ENCODE data around the gene IFITM2.
A peak's percentile ranks its signal among the peaks of the same experiment; 100 is the strongest.
"Not testable (repeated sequence)": the region's sequence is repeated elsewhere in the genome, so short reads cannot be mapped to it uniquely, and the experiment has no call there.

The IFITM2 gene

DNA sequence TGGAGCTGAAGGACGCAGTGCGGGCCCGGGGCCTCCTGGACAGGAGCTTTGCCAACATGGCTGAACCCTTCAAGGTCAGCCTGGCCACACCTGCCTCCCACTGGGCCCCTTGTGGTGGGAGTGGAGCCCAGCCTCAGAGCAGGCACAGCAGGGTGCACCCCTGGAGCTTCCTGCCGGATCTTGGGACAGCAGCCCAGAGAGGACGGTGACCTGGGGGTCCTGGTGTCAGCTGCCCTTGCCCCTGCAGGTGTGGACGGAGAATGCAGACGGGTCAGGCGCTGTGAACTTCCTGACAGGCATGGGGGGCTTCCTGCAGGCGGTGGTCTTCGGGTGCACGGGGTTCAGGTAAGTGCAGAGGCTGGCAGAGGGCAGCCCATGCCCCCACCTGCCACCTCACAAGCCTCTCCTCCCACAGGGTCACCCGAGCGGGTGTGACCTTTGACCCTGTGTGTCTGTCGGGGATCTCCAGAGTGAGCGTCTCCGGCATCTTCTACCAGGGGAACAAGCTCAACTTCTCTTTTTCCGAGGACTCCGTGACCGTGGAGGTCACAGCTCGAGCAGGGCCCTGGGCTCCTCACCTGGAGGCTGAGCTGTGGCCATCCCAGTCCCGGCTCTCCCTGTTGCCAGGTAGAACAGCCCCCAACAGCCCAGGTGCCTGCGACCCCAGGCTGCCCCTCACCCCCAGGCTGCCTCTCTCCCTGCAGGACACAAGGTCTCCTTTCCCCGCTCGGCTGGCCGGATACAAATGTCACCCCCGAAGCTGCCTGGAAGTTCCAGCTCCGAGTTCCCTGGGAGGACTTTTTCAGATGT lies 13.6 kb upstream of the IFITM2 start:
- DNase-seq: peak; percentile 13

GRCh38 chr11:294780-295179 lies 12.8 kb upstream of the IFITM2 start:
- DNase-seq: peak; percentile 14

DNA sequence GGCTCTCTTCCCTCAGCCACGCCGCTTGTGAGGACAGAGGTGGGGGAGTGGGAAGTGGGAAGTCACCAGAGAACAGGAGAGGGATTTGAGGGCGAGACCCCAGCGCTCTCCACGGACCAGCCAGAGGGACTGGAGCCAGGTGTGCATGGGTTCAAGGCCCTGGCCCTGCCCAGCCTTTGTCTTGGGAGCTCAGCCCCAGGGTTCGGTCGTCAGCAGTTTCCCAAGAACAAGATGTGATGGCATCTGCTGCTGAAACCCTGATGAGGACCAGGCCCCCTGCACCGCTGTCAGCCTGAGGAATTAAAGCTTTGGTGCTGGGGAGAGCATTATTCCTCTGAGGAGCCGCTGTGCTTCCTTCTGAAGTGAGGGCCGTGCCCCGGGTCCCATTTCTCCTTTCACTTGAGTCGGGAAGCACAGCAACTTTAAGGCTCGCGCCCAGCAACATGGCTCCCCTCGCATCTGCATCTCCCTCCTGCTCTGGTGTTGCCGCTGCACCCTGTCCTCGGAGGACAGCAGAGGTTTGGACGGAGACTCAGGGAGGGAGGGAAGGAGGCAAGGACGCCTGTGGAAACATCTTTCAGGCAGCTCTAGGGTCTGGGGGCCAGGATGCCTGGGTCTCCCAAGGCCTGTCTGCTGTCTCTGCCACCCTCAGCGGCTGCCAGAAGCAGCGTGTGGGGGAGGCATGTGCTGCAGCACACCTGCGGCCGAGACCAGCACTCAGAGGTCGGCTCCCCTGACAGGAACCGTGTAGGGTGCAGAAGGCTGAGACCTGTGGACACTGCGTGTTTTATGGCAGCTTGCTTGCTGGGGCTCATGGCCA lies 12.1 kb upstream of the IFITM2 start:
- DNase-seq: peak; percentile 24

DNA sequence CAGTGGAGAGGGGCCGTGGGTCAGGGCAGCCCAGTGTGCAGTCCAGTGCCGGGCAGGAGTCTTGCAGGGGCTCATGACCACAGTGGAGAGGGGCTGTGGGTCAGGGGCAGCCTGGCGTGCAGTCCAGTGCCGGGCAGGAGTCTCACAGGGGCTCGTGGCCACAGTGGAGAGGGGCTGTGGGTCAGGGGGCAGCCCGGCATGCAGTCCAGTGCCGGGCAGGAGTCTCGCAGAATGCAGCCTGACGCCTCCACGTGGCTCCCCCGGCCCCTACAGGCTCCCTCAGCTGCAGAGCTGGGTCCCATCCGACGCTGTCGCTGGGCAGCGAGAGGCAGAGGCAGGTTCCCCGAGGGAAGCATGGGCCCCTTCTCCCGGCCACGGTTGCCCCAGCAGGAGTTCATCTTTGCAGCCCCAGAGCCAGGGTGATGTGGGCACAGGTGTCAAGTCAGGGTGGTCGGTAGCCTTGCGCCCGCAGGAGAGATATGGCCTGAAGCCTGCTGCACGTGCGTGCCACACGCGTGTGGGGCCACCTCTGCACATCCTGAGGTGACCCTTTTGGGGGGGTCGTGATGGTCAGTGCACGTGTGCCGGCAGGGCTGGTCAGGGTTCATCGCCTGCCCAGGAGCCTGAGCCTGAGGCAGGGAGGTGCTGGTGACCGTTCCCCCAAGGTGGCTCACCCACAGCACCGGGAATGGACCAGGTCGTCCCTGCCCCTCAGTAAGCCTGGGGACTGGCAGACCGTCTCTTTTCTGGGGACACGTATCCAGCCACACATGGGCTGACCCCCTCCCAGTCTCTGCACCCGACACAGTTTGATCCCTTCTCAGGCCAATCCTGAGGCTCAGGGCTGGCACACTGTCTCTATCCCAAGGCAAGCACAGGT lies 11.2 kb upstream of the IFITM2 start:
- DNase-seq: peak; percentile 23

DNA sequence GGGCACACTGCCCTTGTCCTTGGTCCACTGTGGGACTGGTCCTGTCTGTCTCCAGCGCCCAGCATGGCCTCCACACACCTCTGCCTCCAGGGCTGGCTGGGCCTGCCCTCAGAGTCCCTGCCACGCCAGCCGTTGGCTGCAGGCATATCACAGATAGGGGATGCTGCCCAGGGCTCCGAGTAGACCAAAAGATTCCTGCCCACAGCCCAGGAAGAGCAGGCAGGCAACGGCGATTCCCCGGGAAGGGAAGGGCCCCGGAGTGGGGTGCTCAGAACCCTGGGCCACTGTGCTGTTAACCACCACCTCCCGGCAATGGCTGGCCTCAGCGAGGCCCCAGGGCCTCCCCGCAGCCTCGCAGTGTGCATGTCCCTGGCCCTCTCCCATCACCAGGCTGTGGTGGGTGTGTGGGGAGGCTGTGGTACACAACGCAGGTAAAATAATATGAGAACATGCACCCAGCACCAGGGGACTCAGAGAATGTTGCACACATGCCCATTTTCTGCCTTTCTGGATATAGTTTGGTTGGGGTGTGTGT lies 10.5 kb upstream of the IFITM2 start:
- DNase-seq: peak; percentile 21

DNA sequence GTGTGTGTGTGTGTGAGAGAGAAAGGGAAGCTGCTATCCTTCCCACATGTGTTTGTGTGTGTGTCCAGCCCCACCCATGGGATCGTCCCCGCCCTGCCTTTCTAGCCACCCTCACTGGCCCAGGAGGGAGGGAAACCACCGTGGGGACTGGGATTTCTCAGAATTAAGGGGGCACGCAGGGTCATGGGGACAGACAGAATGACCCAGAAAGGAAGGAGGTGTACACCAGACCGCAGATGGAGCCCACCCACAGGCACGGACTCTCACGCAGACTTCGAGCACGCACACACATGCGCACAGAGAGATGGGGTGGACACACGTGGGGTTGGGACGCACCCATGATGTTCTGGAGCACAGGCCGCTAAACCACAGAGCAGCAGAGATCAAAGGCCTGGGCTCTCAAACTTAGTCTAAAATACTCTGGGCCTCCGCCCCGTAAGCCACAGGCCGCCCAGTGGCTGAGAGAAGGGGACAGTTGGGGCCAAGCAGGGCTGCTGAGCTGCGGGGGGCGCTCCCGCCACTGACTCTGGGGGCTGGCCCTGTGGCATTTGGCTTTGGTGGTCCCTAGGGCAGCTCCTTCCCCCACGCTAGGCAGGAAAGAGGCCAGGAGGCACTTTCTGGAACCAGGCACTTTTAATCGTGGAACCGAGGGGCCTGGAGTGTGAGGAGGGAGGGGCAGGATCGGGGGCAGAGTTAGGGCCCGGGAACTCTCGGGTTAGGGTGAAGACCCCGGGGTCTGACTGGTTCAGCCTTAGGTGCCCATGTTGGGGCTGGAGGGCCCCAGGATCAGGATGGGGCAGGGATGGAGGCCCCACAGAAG lies 9.8 kb upstream of the IFITM2 start:
- DNase-seq: peak; percentile 51

GRCh38 chr11:298406-299065 lies 9.1 kb upstream of the IFITM2 start:
- DNase-seq: peak; percentile 62

DNA sequence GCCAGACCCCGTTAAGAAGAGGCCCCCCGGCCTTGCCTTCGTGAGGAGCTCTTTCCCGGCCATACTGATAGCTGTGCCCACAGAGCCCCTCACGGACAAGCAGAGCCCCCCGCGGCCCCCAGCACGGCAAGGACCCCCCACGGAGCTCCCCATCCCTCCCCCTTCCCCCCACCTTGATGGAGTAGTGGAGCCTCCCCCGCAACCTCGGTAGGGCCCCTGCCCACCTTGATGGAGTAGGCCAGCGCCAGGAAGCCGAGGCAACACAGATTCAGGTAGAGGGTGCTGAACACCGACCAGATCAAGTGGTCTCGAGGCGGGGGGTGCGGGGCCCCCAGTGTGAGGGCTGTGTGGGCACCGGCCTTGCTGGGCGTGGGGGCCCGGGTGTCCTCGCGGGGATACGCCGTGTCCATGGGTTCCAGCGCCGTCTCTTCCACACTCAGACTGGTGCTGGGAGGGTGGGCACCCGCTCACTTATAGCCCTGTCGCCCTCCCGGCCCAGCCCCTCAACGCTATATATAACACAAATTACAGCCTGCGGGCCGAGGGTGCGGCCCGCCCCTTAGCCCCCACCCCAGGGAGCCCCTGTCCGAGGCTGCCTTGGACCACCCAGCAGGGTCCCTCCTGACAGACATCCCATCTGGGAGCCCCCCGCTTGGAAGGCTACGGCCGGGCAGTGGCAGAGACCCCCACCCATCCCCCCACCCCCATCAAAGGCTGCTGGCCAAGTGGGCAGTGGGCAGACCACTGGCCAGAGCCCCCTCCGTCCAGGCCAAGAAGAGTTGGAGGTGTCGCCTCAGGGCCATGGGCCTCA lies 8.3 kb upstream of the IFITM2 start, which contains the start of gene IFITM5:
IFITM5 (minus strand) TSS at position 446 of the 811 bp plus-strand sequence; CDS start at position 410, 36 bp downstream.
- peak; percentile 62 for DNase-seq

DNA sequence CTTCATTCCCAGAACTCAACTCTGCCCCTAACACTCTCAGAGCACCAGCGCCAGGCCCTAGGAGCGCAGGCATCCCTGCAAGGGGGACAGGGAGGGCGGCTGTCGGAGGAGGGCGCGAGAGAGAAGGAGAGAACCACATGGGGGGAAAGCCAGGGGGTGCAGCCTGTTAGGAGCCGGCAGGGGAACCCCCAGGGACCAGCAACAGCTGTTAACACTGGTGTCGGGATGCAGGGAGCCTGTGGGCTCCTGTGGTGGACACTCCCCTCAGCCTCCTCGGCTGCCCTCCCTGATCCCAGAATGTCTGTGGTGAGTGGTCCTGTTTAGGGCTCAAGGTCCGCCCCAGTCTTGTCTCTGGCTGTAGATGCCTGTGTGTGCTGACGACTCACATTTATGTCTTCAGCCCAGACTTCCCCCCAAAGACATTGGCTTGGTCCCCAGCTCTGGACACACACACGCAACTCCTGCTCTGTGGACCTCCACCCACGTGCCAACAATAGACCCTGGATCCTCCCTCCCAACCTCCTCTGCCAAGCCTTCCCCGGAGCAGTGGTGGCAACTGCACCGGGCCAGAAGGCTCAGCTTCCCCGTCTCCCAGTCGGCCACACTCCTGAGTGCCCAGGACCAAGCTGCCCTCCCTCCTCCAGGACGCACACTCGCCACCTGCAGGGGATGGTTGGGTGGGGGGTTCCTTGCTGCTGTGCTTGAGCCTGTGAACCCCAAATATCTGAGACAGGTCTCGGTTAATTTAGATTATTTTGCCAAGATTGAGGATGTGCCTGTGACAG lies 7.5 kb upstream of the IFITM2 start:
- no peak for DNase-seq

GRCh38 chr11:303363-303762 lies 4.3 kb upstream of the IFITM2 start:
- DNase-seq: no peak

DNA sequence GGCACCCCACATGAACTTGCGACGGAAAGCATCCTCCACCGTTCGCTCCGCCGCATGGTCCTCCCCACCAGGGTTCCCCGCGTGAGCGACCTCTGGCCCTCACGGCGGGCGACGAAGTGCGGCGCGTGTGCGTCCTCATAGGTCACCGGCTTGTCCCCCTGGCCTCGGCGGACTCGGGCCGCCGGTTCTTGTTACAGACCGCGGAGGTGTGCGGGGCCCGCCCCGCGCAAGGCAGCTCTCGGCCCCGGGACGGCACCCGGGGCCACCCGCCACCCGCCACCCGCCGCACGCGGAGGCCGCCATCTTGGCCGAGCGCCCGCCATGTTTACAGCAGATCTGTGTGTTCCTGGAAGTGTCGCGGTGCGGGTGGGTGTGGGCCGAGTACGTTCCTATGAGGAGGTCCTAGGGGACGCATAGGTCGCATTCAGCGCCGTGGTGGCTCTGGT lies 3.5 kb upstream of the IFITM2 start:
- no peak for DNase-seq

DNA sequence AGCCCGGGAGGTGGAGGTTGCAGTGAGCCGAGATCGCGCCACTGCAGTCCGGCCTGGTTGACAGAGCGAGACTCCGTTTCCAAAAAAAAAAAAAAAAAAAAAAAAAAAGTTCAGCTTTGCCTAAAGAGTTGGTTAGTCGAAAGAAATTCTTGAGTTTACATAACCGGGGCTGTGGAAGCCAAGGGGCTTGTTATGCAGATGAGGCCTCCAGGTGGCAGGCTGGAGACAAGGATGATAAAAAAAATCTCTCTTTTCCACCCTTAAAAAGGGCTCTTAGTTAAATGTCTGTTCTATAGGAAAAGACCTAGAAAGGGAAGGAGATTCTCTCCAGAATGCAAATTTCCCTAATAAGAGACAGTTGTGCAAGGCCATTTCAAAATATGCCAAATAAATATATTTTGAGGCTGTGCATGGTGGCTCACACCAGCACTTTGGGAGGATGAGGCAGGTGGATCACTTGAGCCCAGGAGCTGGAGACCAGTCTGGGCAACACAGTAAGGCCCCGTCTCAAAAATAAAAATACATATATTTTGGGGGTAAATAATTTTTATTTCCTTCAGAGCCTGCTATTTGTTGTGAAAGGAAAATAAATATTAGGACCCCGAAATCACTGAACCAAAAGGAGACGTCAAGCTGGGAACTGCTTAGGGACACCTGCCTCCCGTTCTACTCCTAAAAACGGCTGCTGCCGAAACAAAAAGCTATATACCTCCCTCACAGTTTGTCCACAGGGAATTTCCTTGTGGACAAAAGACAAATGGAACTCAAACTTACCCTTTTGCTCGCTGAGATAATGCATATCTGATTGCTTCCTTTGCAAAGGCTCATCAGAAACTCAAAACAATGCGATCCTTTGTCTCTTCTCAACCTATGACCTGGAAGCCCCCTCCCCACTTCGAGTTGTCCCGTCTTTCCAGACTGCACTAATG lies 2.4 kb upstream of the IFITM2 start:
- DNase-seq: peak; percentile 53

- no peak for DNase-seq
These were observed 1.8 kb upstream of the IFITM2 start for GRCh38 chr11:305844-306211.

DNA sequence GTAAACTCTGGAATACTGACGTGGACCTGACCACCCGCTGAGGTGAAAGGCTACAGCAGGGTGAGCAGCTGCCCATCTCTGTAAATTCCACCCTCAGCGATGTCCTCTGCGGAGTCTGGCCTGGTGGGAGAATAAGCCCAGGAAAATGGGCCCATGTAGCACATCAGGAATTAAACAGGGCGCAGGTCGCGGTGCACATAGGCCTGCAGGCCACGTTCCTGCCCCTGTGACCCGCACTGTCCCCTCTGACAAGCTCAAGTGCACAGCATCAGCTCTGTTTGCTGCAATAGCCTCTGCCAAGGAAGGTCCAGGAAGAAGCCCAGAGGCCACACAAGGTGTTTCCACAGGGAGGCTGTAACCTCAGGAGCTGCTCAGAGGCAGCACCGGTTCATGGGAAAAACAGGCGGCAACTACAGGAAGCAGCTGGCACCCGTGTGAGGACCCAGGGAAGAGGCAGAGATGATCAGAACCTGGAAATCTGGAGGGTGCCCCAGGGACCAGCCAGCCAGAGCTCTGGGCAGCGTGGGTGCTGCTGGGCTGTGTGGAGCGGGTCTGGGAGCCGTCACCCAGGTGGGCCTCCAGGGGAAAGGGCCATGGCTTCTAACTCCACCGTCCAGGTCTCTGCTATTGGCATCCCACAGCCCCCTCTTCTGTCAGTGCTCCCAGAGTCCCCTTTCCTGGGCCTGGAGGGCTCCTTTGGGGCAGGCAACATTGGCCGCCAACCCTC lies 808 bp upstream of the IFITM2 start:
- no peak for DNase-seq

DNA sequence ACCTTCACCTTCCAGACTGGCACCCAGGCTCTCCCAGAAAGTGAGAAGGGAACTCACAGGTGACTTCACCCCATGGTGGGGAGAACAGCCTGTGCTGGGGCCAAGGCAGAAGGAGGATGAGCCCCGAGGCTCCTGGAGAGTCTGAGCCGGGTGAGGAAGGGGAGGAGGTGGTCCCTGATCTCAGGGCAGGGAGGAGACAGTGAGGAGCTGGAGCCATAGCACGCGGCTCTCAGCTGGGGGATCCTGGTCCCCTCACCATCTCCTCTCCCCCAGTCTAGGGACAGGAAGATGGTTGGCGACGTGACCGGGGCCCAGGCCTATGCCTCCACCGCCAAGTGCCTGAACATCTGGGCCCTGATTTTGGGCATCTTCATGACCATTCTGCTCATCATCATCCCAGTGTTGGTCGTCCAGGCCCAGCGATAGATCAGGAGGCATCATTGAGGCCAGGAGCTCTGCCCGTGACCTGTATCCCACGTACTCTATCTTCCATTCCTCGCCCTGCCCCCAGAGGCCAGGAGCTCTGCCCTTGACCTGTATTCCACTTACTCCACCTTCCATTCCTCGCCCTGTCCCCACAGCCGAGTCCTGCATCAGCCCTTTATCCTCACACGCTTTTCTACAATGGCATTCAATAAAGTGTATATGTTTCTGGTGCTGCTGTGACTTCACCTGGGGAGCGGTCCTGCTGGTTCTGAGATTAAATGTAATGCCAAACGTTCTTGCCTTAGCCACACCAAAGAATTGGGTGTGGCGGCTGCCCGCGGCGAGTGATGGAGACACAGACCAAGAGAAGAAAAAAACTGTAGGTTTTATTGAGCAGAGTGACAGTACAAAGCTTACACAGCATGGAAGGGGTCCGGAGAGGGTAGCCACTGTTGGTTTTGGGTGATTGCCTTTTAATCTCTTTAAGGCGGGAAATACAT lies 1.4 kb downstream of the IFITM2 start:
- not testable (repeated sequence) for DNase-seq

DNA sequence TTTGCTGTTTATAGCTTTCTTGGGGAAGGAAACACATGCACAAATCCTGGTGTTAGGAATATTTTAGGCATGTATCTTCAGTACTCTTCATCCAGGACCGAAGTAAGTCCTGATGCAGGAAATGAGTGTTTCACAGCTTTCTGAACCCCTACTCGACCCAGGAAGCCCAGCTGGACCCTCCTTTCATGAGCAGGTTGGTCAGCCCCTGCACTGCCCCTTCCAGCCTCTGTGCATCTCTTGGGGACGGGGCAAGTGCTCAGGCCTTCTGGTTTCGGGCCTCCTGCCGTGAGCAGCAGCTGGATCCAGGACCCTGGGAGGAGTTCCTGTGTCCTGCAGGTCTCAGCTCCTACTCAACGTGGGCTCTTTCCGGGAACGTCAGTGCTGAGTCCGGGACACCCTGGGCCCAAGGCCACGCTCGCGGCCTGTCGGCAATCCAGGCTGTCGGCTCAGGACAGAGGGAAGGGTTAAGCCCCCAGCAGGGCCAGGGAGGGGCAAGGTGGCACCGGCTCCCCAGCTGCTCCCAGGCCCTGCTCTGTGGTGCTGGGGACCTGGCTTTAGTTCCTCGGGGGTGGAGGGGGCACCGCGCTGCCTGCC lies 2.5 kb downstream of the IFITM2 start:
- DNase-seq: not testable (repeated sequence)
